IPS-NIHi11 (cell line): ENCODE data around the gene DDX56.

ENCODE experiments used
- DNase-seq: peaks from one replicate; pipeline ENCODE4 v3.0.0; 2012; ENCODE audit warnings: mixed read lengths, low spot score

The DDX56 gene, protein sequence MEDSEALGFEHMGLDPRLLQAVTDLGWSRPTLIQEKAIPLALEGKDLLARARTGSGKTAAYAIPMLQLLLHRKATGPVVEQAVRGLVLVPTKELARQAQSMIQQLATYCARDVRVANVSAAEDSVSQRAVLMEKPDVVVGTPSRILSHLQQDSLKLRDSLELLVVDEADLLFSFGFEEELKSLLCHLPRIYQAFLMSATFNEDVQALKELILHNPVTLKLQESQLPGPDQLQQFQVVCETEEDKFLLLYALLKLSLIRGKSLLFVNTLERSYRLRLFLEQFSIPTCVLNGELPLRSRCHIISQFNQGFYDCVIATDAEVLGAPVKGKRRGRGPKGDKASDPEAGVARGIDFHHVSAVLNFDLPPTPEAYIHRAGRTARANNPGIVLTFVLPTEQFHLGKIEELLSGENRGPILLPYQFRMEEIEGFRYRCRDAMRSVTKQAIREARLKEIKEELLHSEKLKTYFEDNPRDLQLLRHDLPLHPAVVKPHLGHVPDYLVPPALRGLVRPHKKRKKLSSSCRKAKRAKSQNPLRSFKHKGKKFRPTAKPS

DNA sequence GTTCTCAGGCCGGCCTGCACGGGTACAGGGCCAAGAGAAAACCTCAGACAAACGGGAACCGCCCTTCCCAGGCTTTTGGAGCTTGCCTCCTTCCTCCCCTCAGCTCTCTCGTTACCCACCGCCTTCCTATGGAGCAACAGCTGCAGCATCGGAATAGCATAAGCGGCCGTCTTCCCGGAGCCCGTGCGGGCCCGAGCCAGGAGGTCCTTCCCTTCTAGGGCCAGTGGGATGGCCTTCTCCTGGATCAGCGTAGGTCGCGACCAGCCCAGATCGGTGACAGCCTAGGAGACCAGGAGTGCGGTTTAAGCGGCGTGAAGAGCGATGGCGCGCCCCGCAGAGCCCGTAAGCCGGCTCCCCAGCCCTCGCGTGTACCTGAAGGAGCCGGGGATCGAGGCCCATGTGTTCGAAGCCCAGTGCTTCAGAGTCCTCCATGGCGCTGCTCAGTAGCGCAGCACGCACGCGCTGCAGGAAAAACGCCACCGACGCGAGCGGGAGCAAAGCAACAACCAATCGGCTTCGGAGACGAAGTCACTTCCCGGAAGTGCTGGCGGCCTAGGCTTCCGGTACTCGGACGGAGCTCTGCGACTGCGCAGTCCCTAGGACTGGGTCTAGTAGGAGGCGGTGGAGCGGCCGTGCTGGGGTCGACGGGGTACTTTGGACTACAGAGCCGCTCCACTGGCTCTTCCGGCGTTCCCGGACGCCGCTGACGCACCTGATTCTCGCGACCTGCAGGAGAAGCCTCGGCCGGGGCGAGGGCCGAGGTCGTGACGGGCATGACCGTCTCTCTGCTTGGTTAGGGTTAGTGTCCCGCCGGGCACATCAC lies at the start of gene DDX56:
Gene DDX56, minus strand, starts transcription at position 445 of the 823 bp plus-strand sequence. Its CDS starts 13 bp downstream, at position 432.
- peak; percentile 94 for DNase-seq

DNA sequence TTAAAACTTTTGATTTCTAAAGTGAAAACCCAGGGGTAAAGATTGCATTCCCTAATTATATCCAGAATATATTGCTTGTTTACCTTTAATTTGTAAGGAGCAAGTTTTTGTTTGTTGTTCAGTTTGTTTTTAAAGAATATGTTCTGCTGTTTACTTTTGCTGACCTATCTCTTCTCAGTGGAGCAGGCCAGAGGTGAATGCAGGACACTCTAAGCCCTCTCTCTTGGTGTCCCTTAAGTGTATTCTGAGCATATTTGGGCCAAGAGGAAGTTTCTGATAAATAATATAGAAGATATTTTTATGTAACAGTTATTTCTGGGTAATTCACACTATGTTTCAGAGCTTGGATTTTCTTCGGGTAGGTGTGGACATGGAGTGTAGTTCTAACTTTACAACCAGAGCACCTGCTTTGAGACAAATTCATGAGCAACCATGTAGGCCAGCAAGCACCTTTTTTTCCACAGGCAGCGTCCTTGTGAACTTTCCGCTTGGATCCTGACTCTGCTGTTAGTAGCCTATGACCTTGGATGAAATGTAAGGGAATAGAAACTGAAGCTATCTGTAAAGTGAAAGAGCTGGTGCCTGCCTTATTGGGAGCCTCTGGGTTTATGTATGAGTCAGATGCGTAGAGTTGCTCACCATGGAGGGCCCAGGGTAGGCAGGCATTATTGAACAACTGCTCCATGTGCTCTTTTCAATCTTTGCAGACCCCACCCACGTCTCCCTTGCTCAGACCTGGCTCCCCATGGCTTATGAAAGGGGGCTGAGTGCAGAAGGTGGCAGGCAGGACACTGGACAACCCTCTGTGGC lies 48.8 kb upstream of the DDX56 start:
- DNase-seq = no peak

DNA sequence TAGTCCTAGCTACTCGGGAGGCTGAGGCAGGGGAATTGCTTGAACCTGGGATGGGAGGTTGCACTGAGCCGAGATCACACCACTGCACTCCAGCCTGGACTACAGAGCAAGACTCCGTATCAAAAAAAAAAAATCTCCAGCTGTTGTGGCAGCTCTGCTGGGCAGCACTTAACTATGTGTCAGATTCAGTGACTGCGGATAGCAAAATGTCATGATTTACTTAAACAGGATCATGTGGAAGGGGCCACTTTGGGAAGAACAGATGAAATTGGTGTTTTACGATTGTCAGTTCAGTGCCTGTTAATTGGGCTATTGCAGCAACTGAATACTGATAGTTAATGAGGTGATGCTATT lies 48.0 kb upstream of the DDX56 start:
- DNase-seq = no peak

DNA sequence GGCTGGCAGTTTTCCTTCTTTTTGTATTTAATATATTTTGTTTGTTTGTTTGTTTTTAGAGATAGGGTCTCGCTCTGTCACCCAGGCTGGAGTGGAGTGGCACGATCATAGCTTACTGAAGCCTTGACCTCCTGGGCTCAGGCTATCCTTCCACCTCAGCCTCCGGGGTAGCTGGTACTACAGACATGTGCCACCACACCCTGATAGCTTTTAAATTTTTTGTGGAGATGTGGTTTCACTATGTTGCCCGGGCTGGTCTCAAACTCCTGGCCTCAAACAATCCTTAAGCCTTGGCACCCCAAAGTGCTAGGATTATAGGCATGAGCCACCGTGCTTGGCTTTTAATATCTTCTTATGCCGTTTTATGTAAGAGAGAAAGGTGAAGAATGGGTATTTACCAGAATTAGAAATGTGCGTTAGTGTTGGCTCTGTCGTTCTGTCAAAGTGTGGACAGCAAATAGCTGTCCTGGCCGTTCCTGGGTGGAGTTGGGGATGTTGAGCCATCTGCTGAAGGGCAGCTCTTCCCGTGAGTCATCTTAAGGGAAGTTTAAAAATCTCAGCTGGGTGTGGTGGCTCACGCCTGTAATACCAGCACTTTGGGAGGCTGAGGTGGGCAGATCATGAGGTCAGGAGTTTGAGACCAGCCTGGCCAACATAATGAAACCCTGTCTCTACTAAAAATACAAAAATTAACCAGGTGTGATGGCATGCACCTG lies 47.5 kb upstream of the DDX56 start:
- no peak for DNase-seq

DNA sequence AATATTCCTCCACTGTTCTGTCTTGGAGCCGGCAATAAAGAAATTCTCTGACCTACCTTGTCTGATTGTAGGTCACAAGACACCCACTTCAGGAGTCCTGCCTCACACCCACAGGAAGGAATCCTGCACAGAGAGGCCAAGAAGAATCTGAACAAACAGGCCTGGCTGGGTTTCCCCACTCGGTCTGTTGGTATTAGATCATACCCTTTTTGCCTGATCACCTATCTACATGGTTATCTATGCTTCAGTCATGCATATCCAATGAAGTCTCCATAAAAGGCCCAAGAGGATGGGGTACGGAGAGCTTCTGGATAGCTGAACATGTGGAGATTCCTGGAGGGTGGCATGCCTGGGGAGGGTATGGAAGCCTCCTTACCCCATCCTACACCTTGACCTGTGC lies 45.0 kb upstream of the DDX56 start:
- no peak for DNase-seq

DNA sequence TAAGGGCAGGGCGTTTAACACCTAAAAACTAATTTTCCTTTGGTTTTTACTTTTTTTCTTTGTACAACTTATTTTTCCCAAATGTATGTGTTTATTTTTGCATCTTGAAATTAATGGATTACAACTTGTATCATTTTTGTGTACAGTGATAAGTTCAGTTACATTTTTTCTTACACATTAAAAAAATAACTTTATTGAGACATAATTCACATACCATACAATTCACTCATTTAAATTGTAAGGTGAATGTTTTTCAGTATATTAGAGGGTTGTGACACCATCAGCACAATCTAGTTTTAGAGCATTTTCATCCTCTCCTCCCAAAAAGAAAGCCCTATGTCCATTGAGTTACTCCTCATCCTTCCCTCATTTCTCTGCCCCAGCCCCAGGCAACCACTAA lies 44.3 kb upstream of the DDX56 start:
- no peak for DNase-seq

DNA sequence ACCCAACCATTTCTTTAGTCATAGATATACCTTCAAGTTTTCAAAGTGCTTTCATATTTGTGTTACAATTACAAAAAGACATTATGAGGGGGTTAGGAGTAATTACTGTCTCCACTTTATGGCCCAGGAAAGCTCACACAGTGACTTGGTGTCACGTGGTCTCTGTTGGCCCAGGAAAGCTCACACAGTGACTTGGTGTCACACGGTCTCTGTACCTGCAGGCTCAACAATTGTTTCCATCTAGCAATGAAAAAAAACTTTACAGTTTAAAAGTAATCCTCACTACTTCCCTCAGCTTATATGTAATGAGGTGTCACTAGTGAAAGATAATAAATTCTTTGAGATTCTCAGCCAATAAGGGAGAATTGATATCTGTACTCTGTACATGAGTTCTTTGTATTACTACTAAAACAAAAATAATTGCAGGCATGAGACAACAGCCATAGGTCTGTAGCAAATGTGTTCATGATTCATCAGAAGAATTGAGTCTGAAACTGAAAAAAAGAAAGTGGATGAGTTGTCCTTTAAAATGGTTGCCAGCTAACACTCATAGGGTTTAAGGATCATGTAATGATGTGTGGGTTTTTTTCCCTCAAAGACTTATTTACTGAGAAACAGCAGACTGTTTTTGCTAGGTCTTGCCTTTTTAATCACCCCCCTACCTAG lies 43.6 kb upstream of the DDX56 start:
- no peak for DNase-seq

DNA sequence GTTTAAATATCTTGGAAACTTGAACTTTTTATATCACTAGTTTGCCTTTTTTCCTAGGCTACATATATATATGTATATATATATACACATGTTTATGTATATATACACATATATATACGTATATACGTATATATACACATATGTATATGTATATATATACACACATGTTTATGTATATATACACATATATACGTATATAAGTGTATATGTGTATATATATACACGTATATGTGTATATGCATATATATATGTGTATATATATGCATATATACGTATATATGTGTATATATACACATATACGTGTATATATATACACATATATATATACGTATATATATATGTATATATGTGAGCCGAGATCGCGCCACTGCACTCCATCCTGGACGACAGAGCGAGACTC lies 42.8 kb upstream of the DDX56 start:
- DNase-seq = no peak

DNA sequence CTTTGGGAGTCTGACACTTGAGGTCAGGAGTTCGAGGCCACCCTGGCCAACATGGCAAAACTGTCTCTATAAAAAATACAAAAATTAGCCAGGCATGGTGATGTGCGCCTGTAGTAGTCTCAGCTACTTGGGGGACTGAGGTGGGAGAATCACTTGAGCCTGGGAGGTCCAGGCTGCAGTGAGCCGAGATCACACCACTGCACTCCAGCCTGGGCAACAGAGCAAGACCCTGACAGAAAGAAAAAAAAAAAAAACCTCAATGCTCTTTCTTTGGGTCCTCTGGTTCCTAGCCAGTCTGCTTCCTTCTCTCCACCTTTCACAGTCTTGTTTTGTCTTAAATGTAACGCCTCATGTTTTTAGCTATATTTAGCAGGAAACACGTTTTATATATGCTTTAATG lies 42.1 kb upstream of the DDX56 start:
- no peak for DNase-seq

DNA sequence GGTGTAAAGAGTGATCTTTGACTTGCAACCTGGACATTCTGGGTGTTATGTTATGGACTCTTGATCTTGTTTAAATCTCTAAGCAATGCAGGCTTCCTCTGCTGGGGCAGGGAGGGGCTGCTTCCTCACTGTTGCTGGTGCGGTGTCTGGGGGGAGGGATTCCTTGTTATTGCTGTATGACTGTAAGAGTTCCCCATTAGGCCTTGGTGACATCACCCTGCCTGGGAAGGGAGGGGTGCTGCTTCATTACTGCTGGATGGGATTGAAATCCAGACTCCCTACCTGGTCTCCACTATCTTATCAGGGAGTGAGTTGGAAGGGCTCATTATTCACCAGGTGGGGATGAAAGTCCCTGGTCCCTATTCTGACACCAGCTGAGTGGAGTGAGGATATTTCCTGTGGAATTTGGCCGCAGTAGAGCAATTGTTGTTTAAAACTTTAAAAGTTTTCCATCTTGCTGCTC lies 41.5 kb upstream of the DDX56 start:
- no peak for DNase-seq

DNA sequence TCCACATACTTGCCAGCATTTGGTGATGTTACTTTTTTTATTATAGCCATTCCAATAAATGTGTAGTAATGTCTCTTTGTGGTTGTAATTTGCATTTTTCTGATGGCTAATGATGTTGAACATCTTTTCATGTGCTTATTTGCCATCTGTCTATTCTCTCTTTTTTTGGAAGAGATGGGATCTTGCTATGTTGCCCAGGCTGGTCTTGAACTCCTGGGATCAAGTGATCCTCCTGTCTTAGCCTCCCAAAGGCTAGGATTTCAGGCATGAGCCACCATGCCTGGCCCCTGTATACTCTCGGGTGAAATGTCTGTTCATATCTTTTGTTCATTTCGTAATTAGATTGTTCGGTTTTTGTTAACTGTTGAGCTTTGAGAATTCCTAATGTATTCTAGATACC lies 36.1 kb upstream of the DDX56 start:
- no peak for DNase-seq

DNA sequence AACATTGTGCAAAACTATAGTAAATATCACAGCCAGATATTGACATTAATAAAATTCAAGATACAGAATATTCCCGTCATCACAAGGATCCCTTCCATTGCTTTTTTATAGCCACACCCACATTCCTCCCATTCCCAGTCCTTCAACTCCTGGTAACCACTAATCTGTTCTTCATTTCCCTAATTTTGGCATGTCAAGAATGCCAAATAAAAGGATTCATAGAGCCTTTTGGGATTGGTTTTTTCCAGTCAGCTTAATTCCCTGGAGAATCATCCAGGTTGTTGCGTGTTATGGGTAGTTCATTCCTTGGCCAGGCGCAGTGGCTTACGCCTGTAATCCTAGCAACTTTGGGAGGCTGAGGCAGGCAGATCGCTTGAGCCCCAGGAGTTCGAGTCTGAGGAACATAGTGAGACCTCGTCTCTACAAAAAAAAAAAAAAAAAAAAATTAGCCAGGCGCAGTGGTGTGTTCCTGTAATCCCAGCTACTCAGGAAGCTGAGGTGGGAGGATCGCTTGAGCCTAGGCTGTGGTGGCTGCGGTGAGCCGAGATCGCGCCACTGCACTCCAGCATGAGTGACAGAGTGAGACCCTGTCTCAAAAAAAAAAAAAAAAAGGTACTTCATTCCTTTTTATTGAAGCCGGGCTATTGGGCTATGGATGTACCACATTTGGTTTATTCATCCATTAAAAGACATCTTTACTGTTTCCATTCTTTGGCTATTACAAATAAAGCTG lies 35.4 kb upstream of the DDX56 start:
- DNase-seq = no peak

DNA sequence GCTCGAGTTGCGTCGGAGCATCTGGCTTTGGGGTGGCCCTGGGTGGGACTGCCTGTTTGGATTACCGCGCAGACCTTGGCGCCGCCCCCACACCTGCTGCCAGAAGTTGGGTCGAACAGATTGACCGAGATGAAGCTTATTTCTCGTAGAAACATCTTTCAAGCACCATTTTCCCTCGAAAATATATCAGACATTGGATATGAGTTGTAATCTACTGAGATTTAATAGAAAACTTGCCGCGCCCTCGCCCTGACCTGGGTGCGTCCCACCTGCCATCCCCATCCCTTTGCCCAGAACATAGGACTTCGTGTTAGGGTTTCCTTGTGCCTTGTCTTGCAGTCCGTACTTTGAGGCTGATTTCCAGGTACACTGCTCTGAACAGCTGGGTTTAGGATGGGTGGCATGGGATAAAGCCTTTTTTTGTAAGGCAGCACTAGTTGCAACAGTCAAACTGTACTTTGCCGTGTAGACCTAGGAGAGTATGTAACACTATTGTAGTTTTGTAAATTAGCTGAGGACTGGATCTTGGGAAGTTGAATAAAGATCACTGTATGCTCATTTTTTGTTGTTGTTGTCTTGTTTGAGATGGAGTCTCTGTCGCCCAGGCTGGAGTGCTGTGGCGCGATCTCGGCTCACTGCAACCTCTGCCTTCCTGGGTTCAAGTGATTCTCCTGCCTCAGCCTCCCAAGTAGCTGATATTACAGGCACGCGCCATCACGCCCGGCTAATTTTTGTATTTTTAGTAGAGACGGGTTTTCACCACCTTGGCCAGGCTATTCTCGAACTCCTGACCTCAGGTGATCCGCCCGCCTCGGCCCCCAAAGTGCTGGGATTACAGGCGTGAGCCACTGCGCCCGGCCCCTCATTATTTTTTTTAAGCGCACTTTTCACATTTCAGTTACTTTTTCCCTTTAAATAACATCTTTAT lies 33.7 kb upstream of the DDX56 start:
- DNase-seq = no peak

DNA sequence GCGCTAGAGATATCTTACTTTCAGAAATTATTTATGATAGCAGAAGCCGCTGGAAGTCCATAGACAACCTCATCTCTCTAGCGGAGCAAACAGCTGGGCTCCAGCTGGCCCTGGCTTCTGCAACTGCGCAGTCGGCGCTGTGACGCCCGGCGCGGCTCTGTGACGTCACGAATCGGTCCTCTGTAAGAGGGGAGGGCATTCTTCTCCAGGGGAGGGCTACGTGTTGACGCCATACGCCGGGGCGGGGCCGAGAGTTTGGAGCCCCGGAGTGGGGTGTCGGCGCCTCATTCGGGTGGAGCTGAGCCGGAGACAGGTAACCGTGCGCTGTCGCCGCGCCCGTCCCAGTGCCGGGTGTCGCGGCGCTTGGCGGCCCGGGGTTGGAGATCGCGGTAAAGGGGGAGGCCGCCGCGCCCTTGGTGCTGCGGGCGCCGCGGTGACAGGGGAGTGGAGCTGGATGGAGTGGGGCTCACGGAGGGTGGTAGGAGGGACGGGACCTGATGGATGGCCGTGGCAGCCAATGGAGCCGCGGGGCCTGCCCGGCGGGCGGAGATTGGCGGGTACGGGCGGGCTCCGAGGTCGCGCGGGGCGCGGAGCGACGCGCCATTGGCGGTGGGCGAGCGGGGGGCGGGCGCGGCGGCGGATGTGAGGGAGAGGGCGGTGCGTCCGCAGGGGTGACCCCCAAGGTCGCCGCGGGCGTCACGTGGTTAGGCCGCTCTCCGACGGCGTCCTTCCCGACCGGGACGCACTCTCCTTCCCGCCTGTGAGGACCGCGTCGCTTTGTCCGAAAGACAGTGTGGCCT lies 32.8 kb upstream of the DDX56 start, which contains the start of gene OGDH:
Gene OGDH, plus strand, starts transcription at position 287 of the 800 bp plus-strand sequence. CDS start 17,717 bp downstream, outside the sequence.
- DNase-seq = peak; percentile 99

DNA sequence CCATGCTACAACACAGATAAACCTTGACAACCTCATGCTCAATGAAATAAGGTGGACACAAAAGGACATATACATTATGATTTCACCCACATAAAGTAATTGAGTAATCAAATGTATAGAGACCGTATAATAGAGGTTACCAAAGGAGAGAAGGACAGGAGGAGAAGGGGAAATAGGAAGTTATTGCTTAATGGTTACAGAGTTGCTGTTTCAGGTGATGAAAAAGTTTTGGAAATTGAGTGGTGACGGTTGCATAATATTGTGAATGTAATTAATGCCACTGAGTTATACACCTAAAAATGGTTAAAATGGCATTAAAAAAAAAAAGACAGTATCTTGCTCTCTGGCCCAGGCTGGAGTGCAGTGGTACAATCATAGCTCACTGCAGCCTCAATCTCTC lies 31.2 kb upstream of the DDX56 start:
- no peak for DNase-seq

DNA sequence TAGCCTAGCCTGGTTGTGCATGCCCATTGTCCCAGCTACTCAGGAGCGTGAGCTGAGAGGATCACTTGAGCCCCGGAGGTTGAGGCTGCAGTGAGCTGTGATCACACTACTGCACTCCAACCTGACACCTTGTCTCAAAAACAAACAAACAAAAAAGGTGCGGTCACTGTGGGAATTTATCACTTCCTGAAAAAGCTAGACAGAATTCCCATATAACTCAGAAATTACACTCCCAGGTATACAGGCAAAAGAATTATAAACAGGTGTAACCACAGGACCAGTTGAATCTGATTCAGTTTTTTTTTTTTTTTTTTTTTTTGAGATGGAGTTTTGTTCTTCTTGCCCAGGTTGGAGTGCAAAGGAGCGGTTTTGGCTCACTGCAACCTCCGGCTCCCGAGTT lies 29.5 kb upstream of the DDX56 start:
- no peak for DNase-seq

DNA sequence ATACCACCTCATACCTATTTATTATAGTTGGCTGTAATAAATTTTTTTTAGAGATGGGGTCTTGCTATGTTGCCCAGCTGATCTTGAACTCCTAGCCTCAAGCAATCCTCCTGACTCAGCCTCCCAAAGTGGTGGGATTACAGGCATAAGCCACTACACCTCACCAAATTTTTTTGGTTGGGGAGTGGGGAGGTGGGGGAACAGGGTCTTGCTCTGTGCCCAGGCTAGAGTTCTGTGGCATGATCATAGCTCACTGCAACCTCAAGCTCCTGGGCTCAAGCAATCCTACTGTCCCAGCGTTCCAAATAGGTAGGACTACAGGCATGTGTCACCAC lies 28.8 kb upstream of the DDX56 start:
- no peak for DNase-seq

DNA sequence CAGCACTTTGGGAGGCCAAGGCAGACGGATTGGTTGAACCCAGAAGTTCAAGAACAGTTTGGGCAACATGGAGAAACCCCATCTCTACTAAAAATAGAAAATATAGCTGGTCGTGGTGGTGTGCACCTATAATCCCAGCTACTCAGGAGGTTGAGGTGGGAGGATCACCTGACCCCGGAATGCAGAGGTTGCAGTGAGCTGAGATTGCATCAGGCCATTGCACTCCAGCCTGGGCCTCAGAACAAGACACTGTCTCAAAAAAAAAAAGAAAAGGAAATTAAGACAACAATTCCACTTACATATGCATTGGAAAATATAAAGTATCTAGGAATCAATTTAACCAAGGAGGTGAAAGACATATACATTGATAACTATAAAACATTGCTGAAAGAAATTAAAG lies 25.5 kb upstream of the DDX56 start:
- DNase-seq = no peak
